ENCODE measurements around the gene BTRC.

BTRC gene

DNA sequence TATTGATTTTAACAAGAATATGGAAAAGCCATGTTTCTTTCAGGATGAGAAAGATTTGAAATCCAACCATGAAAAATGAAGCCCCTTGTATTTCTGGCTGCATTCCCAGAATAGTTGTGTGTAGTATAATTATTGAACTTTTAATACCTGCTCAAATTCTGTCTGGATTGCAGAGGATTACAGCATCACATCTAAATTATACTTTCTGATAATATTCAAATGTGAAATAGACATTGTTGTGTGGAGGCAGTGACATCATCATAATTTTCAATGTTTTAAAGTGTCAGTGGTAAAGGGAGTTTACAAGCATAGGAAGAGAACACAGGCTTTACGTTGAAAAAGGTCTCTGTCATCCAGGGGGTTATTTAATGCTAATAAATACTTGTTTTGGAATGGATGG, 140.7 kb downstream of the BTRC start:
- 100% methylated on average over 1 of the region's 1 CpG; no CpG with 5 or more reads in 1 of the 2 experiments for WGBS, 2 experiments (ENCODE audit: insufficient coverage in 2 of 2)
- no peak overlapping the region for H3K27ac ChIP-seq (ENCODE audit: low read depth, low read length, severe bottlenecking)
- no peaks in the 10 kb centered on the region for H3K9me3 ChIP-seq (ENCODE audit: control insufficient read depth, low read length)
- H3K36me3 ChIP-seq (ENCODE audit: control insufficient read depth, insufficient read depth, low read length), result no peaks in the 10 kb centered on the region
- H3K4me1 ChIP-seq (ENCODE audit: control insufficient read depth, insufficient read depth, low read length, poor library complexity, severe bottlenecking), result no peaks in the 10 kb centered on the region
- no peak overlapping the region for H3K4me3 ChIP-seq (ENCODE audit: extremely low read depth, insufficient read depth, low read length, poor library complexity, severe bottlenecking)

DNA sequence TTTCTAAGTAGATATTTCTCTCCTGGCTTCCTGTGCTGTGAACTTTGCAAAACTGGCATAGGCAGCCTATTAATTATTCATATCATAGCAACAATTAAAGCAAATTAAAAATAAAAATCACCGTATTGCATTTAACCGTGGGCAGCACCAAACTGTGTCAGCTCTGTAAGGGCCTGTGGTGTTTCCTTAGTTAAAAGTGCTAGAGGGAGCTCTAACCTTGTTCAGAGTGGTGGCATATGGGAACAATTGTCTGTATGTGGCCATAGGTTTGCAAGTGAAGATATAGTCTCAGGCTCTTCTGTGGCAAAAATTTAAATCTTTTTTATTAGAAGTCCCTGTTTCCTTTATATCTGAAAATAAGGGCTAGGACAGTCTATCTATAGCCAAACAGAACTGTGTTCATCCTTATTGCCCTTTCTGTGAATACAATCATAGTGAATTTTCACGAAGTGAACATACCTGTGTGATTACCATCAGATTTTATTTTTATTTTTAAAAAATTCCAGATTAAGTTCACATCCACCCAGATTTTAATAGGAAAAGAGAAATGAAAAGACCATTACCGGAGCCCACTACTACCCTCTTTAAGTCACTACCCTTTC, 141.5 kb downstream of the BTRC start:
- H3K4me3 ChIP-seq (ENCODE audit: extremely low read depth, insufficient read depth, low read length, poor library complexity, severe bottlenecking), result no peak overlapping the region
- H3K9me3 ChIP-seq (ENCODE audit: control insufficient read depth, low read length), result no peaks in the 10 kb centered on the region
- 40 to 57% methylated on average over 1 of the region's 4 CpGs for WGBS, 2 experiments (ENCODE audit: insufficient coverage in 2 of 2)

DNA sequence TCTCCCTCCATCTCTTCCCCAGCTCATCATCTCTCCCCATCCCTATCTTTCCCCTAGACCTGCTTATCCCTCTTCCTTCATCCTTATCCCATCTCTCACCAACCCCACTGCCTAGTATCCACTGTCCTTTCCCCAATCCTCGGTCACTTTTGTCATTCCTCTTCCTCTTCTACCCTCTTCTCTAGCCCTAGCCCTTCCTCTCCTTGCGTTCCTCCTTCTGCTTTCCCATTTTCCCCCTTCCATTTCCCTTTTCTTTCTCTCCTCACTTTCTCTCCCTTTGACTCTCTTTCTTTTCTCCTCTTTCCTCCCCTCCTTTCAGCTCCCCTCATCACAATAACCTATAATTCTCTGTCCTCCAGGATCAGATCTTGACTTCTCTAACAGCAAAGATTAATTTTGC, 150.5 kb downstream of the BTRC start:
- Histone ChIP-seq H3K4me3 (ENCODE audit: extremely low read depth, insufficient read depth, low read length, poor library complexity, severe bottlenecking) (no peak overlapping the region), H3K4me1 (ENCODE audit: control insufficient read depth, insufficient read depth, low read length, poor library complexity, severe bottlenecking) (no peaks in the 10 kb centered on the region), H3K9me3 (ENCODE audit: control insufficient read depth, low read length) (no peaks in the 10 kb centered on the region), H3K27ac (ENCODE audit: low read depth, low read length, severe bottlenecking) (no peak overlapping the region), H3K36me3 (ENCODE audit: control insufficient read depth, insufficient read depth, low read length) (no peaks in the 10 kb centered on the region)
- WGBS, 2 experiments (ENCODE audit: insufficient coverage in 2 of 2), result 80 to 81% methylated on average over 2 of the region's 2 CpGs

More for the DNA sequence above, 141.5 kb downstream of the BTRC start:
- Histone ChIP-seq H3K4me1 (ENCODE audit: control insufficient read depth, insufficient read depth, low read length, poor library complexity, severe bottlenecking) (no peaks in the 10 kb centered on the region), H3K27ac (ENCODE audit: low read depth, low read length, severe bottlenecking) (no peak overlapping the region), H3K36me3 (ENCODE audit: control insufficient read depth, insufficient read depth, low read length) (no peaks in the 10 kb centered on the region)

DNA sequence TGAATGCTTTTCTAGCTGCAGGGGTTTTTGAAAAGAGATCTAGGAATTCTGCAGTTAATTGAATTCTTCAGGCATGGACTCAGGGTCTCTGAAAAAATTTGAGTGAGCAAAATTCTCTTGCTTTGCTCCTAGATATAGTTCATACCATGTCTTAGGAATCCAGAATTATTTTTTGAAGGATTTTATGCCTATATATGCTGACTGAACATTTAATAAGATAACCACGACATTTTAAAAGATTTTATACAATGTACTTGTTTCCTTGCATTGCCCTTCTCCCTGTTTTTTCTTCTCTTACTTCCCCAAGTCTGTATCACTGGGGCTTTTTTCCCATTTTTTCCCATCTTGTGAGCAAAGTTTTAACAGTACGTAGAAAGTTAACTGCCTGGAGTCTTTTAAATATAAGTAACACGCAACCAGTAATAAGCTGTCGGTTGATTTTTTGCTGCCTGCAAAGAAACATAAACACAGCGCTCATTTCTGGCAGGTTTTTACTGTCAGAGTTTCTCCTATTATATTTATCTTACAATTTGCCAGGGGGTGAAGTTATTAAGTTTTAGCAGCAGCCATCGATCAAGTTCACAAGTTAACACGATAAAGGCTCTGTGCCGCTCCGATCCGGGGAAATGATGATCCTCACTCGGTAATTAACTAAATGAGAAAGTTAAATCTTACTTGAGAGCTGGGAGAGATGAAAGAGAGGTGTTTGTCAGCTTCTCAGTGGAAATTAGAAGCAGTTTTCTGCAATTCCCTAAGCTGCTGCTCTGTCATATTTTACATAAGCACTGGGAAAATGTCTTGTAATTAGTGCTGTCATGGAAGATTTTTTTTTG, 153.1 kb downstream of the BTRC start:
- no peaks in the 10 kb centered on the region for H3K36me3 ChIP-seq (ENCODE audit: control insufficient read depth, insufficient read depth, low read length)
- 88 to 92% methylated on average over 7 of the region's 11 CpGs for WGBS, 2 experiments (ENCODE audit: insufficient coverage in 2 of 2)
- H3K9me3 ChIP-seq (ENCODE audit: control insufficient read depth, low read length), result no peaks in the 10 kb centered on the region

DNA sequence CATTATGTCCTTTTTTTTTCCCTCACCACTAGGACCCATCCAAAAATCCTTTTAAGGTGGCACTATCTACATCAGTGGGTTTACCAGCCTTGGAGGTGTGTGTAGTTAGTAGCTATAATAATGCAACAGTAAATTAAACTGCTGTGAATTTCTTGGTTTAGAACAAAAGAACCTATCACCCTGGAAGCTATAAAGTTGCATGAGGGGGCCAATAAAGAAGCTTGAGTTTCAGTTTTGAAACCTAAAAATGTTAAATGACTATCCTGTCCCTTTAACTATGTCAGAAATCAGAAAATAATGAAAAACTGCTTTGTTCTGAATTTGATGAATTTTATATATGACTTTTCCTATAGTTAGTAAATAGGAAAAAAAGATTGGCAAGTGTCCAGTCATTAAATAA, 153.9 kb downstream of the BTRC start:
- Histone ChIP-seq H3K4me1 (ENCODE audit: control insufficient read depth, insufficient read depth, low read length, poor library complexity, severe bottlenecking) (no peaks in the 10 kb centered on the region), H3K9me3 (ENCODE audit: control insufficient read depth, low read length) (no peaks in the 10 kb centered on the region), H3K27ac (ENCODE audit: low read depth, low read length, severe bottlenecking) (no peak overlapping the region), H3K36me3 (ENCODE audit: control insufficient read depth, insufficient read depth, low read length) (no peaks in the 10 kb centered on the region), H3K4me3 (ENCODE audit: extremely low read depth, insufficient read depth, low read length, poor library complexity, severe bottlenecking) (no peak overlapping the region)

More for the DNA sequence above, 153.1 kb downstream of the BTRC start:
- no peaks in the 10 kb centered on the region for H3K4me1 ChIP-seq (ENCODE audit: control insufficient read depth, insufficient read depth, low read length, poor library complexity, severe bottlenecking)
- no peak overlapping the region for H3K27ac ChIP-seq (ENCODE audit: low read depth, low read length, severe bottlenecking)
- H3K4me3 ChIP-seq (ENCODE audit: extremely low read depth, insufficient read depth, low read length, poor library complexity, severe bottlenecking), result no peak overlapping the region

DNA sequence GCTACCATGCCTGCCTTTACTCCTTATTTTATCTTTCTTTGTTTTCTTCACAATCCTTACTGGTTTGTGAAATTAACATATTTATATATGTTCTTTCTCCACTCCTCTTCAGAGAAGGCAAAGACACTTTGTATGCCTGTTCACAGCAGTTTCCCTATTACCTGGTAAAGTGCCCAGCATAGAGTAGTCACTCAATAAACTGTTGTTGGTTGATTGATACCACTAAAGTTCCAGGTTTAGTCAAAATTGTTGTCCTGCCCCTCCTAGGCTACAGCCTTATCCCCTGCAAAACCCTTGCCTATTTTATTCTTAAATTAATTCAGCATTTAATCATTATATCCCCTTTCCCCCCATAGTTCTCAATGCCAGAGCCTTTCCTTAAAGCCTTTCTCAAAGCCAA, 158.0 kb downstream of the BTRC start:
- H3K9me3 ChIP-seq (ENCODE audit: control insufficient read depth, low read length), result no peaks in the 10 kb centered on the region
- H3K27ac ChIP-seq (ENCODE audit: low read depth, low read length, severe bottlenecking), result no peak overlapping the region
- no peaks in the 10 kb centered on the region for H3K4me1 ChIP-seq (ENCODE audit: control insufficient read depth, insufficient read depth, low read length, poor library complexity, severe bottlenecking)
- H3K4me3 ChIP-seq (ENCODE audit: extremely low read depth, insufficient read depth, low read length, poor library complexity, severe bottlenecking), result no peak overlapping the region
- H3K36me3 ChIP-seq (ENCODE audit: control insufficient read depth, insufficient read depth, low read length), result no peaks in the 10 kb centered on the region

DNA sequence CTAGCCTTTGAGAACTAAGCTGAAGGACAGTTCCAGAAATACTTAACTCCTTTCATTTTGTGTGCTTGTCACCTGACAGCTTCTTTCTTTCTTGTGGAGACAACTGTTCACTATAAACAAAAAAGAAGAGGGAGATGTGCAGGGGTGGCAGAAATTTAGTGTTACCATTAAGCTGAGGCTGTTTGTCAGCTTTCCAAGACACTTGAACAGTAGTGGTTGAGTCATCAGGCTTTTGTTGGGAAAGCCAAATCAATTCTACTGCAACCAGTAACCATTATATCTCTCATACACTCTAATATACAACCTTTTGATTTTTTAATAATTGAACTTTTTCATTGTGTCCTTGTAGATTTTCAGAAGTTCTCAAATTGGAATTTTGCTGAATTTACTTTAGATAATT, 158.8 kb downstream of the BTRC start:
- H3K36me3 ChIP-seq (ENCODE audit: control insufficient read depth, insufficient read depth, low read length), result no peaks in the 10 kb centered on the region
- no peak overlapping the region for H3K4me3 ChIP-seq (ENCODE audit: extremely low read depth, insufficient read depth, low read length, poor library complexity, severe bottlenecking)
- no peaks in the 10 kb centered on the region for H3K9me3 ChIP-seq (ENCODE audit: control insufficient read depth, low read length)
- H3K27ac ChIP-seq (ENCODE audit: low read depth, low read length, severe bottlenecking), result no peak overlapping the region
- H3K4me1 ChIP-seq (ENCODE audit: control insufficient read depth, insufficient read depth, low read length, poor library complexity, severe bottlenecking), result no peaks in the 10 kb centered on the region

DNA sequence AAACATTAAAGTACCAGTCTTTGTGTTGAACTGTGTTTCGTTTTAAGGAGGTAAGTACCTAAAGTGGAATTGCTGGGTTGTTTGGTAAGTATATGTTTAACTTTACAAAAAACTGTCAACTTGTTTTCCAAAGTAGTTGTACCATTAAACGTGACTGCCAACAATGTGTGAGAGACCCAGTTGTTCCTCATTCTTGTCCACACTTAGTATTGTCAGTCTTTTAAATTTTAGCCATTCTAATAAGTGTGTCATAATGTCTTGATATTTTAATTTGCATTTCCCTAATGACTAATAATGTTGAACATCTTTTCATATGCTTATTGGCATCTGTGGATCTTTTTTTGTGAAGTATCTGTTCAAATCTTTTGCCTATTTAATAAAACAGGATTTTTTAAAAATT, 159.8 kb downstream of the BTRC start:
- Histone ChIP-seq H3K27ac (ENCODE audit: low read depth, low read length, severe bottlenecking) (no peak overlapping the region), H3K9me3 (ENCODE audit: control insufficient read depth, low read length) (no peaks in the 10 kb centered on the region), H3K4me1 (ENCODE audit: control insufficient read depth, insufficient read depth, low read length, poor library complexity, severe bottlenecking) (no peaks in the 10 kb centered on the region), H3K4me3 (ENCODE audit: extremely low read depth, insufficient read depth, low read length, poor library complexity, severe bottlenecking) (no peak overlapping the region), H3K36me3 (ENCODE audit: control insufficient read depth, insufficient read depth, low read length) (no peaks in the 10 kb centered on the region)
- WGBS, 2 experiments (ENCODE audit: insufficient coverage in 2 of 2), result 100% methylated on average over 1 of the region's 2 CpGs; no CpG with 5 or more reads in 1 of the 2 experiments

DNA sequence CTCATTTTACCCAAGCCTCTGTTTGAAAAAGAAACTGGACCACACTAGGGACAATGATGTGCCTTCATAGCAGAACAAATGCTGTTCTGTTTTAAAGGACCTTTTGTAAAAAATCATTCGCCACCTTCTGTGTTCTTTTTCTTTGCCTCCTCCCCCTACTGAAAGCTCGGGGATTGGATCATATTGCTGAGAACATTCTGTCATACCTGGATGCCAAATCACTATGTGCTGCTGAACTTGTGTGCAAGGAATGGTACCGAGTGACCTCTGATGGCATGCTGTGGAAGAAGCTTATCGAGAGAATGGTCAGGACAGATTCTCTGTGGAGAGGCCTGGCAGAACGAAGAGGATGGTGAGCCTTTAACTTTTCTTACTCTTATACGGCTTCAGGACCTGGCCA, 171.9 kb downstream of the BTRC start:
- Histone ChIP-seq H3K4me3 (ENCODE audit: extremely low read depth, insufficient read depth, low read length, poor library complexity, severe bottlenecking) (no peak overlapping the region), H3K4me1 (ENCODE audit: control insufficient read depth, insufficient read depth, low read length, poor library complexity, severe bottlenecking) (peaks cover 23% of the 10 kb centered on the region), H3K27ac (ENCODE audit: low read depth, low read length, severe bottlenecking) (no peak overlapping the region), H3K9me3 (ENCODE audit: control insufficient read depth, low read length) (no peaks in the 10 kb centered on the region), H3K36me3 (ENCODE audit: control insufficient read depth, insufficient read depth, low read length) (no peaks in the 10 kb centered on the region)
- WGBS, 2 experiments (ENCODE audit: insufficient coverage in 2 of 2), result 88 to 100% methylated on average over 3 of the region's 6 CpGs

DNA sequence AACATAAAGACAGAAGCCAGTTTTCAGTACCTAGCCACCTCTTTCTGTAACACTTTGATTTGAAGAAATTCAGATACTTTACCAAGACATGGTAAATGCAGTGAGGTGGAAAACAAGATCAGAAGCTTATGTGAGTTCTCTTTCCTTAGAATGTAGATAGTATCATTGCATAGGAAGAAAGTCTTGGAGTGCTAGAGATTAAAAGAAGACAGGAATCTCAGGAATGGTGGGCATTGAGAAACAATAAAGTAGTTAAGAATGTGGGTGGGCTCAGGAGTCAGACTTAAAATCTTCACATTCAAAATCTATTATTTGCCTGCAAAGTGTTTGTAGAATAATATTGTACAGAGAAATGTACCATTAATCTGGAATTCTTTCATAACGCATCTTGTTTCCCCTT, 175.2 kb downstream of the BTRC start:
- peaks cover 10% of the 10 kb centered on the region for H3K36me3 ChIP-seq (ENCODE audit: control insufficient read depth, insufficient read depth, low read length)
- H3K4me1 ChIP-seq (ENCODE audit: control insufficient read depth, insufficient read depth, low read length, poor library complexity, severe bottlenecking), result peaks cover 23% of the 10 kb centered on the region
- no peak overlapping the region for H3K4me3 ChIP-seq (ENCODE audit: extremely low read depth, insufficient read depth, low read length, poor library complexity, severe bottlenecking)
- H3K27ac ChIP-seq (ENCODE audit: low read depth, low read length, severe bottlenecking), result peak overlapping the region; percentile 4
- H3K9me3 ChIP-seq (ENCODE audit: control insufficient read depth, low read length), result no peaks in the 10 kb centered on the region
- no CpG with 5 or more reads among the region's 1 CpG for WGBS, 2 experiments (ENCODE audit: insufficient coverage in 2 of 2)

Measured in mesodermal cell (in vitro differentiated cells).